ELR (cell line): ENCODE measurements around the gene GDF2.

Source experiments
- DNase-seq: peaks from one replicate; pipeline ENCODE4 v3.0.0-alpha.2; 2015; ENCODE audit warnings: low read depth

The GDF2 gene

DNA sequence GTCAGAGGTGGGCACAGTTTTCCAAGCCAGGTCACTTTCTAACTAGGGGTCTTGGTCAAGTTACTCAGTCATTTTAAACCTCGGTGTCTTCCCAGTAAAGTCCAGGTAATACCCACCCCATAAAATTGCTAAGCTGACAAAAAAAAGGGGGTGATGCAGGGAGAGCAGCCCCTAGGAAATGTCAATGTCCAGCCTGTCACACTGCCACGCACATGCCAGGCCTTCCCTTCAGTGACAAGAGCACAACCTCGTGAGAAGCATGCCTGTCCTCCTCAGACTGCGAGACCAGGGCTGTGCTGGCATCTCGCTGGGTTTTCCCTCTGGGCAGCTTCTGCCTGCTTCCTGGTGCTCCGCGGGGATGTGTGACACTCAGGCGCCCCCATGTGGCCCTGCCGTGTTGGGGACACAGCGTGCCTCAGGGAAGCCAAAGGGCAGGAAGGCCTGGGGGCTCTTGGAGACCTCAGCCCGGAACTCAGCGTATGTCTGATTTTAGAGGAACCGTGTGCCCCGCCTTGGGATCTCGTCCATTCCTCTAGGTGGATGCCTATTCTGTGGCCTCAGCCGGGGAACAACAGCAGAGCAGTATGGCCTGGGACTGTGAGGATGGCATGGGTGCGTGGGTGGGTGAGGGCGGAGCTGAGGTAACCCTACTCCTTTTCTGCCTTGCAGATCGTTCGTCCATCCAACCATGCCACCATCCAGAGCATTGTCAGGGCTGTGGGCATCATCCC lies 10.2 kb upstream of the GDF2 start:
- peak; percentile 81 for DNase-seq

DNA sequence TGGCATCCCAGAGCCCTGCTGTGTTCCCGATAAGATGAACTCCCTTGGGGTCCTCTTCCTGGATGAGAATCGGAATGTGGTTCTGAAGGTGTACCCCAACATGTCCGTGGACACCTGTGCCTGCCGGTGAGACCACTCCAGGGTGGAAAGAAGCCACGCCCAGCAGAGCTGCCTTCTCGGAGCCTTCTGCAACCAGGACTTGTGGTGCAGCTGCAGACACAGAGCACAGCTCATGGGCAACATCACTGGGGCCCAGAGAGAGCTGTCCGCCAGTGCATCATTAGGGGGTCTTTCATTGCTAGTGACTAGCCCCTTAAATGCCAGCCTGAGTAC lies 9.6 kb upstream of the GDF2 start:
- no peak for DNase-seq

DNA sequence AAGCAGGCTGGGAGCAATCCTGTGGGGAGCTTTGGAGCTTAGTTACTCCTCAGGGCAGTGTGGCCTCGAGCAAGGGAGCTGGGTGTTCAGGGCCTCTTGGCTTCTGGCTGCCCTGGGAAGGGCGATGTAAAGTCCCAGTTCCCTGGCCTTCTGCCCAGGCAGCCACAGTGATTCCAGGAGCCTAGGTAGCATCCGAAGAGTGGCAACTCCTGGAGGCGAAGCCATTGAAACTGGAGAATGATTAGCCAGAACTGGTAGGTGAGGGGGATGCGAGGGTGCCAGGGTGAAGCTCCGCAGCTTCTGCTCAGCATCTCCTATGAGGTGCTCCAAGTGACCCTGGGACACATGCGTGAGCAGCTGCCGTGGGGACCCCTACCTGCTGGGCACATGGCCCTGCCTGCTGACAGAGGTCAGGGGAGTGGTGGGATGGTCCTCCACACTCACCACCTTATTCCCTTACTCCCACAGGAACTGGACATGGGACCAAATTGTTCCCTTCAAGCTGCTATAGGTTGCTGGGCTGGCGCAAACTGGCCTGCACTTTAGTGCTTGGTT lies 7.8 kb upstream of the GDF2 start:
- DNase-seq: no peak

DNA sequence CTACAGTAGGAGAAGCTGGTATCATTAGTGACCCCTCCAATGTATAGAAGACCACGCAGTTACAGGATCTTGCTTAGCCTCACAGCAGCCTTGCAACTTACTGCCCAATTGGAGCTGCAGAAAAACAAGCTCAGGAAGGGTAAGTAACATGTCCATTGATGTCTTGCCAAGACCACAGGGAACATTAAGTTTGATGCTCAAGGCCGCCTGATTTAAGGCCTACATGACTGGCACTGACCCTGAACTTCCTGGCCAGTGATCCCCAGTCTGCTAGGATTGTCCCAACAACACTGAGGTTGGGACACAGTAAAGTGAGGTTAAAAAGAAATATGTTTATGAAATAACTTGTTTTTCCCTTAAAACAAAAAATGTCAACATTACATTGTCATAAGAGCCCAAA lies 6.8 kb upstream of the GDF2 start:
- DNase-seq: no peak

DNA sequence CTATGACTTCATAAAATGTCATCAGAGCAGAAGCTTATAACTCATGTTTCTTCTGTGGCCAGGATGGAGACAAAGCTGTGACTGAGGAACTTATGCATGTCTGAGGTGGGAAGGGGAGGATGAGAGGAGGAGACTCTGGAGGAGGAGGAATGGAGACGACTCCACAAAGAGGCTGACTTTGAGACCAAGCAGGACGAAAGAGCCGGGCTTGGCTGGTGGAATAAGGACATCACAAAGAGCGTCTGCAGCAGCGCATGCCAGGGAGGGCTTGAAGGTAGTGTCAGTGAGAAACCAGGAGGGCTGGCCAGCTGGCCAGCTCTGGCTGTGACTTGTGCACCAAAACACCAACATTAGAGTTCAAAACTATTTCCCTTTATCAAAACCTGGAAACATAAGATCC lies 6.1 kb upstream of the GDF2 start:
- no peak for DNase-seq

DNA sequence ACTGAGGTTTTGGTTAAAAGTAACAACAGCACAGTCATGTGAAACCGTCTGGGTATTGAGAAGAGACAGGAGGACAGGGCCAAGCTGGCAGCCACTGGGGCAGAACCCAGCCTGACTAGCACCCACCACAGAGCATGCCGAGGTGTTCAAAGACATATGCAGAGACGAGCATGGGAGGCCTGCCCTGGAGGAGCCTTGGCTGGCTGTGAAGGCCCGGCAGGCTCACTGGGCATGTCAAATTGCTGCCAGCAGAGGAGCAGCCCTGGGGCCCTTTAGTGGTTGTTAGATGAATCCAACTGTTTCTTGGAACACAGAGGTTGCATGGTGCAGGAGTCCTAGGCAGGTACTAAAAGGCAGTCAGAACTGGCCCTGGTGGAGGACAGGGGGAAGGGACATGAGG lies 5.0 kb upstream of the GDF2 start:
- DNase-seq: no peak

DNA sequence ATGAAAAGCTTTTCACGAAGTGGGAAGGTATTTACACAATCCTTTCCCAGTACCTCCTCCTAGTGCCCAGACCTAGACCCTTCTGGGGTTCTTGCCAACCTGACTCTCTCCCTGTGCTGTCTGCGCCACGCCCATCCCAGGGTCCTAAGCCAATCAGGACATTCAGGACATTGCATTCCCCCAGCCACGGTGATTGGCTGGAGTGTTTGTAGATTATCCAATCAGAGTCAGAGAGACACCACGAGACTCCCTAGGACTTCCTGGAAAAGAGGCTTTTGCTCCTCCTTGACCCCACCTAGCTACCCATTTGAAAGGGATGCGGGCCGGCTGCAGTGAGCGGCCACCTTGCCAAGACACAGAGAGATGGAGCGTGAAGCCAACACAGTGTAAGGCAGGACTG lies 3.5 kb upstream of the GDF2 start:
- peak; percentile 16 for DNase-seq

DNA sequence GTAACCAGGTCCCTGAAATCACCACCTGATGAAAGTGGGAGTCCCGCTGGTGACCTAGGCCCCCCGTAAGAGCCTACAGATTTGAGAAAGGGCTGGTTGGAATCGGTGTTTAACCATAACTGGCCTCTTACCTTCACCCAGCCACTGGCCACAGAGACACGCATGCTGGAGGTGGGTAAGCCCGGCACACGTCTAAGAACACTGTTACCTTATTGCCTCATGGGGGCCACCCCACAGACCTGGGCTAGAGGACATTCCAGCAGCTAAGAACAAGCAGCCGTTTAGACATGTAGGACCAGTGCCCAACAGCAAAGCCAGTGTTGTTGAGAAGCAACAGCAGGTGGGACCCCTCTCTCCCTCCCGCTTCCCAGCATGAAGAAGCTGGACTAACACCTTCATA lies 2.5 kb upstream of the GDF2 start:
- DNase-seq: no peak

DNA sequence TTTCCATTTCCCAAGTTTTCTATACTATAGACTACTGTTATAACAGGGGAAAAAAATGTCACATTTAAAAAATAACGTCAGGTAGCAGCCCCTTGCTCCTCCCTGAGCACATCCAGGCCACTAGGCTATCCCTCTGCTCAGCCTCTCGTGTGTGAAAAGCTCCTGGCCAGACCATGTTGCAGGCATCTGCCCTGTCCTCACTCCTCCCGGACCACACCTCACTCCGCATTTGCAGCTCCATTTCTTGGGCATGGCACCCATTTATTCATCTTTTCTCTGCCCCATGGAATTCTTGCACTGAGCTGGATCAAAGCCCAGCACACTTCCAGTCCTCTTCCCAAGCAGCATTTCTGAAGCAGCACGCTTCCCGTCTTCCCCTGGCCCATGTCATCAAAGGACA lies 1.4 kb upstream of the GDF2 start:
- no peak for DNase-seq

DNA sequence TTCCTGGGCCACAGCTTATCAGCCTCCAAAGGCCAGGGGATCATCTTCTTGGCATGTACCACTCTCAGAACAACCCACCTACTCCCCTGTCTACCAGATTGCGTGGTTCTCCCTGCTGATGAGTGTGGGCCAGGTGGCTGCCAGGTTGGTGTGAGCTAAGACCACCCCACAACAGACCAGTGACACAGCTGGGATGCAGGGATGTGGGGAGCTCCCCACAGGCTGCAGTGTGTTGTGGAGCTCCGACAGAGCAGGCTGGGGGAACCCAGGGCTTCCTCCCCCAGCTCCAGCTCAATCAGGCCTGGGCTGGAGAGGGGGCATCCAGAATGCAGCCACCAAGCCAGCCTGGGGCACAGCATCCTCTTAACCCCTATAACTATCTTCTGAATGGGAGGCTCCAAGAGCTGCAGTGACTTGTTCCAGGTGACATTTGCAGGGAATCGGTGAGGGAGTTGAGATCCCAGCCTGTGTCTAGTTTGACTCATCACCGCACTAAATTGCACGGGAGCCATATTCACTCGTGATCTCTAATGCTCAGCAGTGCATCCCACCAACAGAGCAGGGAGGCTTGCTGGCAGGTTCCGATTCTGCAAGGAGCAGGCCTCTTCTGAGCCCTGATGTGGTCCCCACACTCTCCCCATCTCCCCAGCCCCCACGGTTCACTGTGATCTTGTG lies 596 bp upstream of the GDF2 start:
- no peak for DNase-seq

DNA sequence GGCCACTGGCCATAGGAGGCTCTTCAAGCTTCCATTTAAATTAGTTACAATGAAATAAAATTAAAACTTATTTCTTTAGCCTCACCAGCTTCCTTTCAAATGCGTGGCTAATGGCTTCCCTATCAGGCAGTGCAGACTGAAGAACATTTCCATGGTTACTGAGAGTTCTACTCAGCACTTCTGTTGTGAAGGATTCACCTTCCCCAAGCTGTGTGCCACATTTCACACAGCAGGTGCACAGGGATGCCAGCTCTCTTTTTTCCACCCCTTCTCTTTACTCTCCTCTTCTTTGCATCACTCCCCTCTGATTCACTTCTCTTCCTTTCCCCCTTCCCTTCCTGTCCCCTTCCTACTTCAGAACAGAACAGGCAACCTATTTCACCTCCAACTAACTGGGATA lies 833 bp downstream of the GDF2 start:
- DNase-seq: no peak

DNA sequence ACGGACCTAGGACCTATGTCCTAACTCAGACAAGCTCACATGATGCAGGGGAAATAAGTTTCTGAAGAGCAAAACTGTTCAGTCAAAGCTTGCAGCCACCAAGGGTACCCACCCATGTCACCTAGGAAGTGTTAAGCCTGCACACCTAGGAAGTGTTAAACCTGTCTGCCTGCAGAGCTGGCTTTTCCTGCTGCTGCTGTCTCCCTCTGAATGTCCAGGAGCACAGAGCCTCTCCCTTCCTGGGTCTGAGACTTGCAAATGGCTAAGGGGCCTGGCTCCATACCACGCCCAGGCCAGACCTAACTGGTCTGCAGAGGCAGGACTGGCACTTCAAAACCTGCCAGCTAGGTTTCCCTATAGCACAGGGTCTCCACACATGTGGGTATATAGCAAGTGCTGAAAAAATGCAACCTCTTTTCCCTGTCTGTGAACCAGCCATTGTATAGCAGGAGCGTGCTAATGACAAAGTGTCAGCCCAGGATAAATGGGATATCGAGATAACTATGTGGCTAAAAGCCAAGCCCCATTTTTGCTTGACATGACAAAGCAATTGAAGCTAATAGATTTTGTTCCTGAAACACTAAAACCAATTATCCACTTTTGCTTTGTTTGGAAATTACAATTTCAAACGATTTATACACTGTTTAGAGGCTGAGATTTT lies 1.5 kb downstream of the GDF2 start:
- DNase-seq: no peak

DNA sequence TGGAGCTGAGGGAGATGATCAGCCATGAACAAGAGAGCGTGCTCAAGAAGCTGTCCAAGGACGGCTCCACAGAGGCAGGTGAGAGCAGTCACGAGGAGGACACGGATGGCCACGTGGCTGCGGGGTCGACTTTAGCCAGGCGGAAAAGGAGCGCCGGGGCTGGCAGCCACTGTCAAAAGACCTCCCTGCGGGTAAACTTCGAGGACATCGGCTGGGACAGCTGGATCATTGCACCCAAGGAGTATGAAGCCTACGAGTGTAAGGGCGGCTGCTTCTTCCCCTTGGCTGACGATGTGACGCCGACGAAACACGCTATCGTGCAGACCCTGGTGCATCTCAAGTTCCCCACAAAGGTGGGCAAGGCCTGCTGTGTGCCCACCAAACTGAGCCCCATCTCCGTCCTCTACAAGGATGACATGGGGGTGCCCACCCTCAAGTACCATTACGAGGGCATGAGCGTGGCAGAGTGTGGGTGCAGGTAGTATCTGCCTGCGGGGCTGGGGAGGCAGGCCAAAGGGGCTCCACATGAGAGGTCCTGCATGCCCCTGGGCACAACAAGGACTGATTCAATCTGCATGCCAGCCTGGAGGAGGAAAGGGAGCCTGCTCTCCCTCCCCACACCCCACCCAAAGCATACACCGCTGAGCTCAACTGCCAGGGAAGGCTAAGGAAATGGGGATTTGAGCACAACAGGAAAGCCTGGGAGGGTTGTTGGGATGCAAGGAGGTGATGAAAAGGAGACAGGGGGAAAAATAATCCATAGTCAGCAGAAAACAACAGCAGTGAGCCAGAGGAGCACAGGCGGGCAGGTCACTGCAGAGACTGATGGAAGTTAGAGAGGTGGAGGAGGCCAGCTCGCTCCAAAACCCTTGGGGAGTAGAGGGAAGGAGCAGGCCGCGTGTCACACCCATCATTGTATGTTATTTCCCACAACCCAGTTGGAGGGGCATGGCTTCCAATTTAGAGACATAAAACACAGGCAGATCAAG lies 3.3 kb downstream of the GDF2 start:
- no peak for DNase-seq

DNA sequence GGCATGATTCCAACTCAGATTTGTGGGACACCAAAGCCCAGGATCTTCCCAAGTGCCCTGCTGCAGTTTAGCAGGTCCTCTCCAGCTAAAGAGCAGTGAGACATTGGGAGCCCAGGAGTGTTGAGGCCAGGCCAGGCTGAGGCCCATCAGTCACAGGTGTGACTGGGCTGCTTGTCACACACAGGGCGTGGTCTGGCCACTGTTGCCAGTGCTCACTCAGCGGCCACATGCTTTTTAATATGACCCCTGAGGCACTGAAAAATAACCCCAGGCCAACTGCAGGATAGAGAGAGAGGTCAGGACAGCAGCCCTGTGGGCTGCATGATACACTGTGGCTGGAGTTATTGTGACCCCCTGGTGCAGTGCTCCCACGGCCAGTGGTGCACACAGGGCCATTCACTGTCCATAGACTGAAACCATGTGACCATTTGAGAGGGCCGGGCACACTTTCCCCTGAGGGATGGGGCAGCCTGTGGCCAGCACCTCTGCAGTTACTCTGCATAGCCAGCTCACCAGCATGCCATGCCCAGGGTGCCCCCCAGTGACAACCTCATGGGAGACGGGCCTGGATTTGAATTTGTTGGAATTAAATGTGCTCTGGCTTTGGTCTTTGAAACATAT lies 4.2 kb downstream of the GDF2 start:
- peak; percentile 7 for DNase-seq

DNA sequence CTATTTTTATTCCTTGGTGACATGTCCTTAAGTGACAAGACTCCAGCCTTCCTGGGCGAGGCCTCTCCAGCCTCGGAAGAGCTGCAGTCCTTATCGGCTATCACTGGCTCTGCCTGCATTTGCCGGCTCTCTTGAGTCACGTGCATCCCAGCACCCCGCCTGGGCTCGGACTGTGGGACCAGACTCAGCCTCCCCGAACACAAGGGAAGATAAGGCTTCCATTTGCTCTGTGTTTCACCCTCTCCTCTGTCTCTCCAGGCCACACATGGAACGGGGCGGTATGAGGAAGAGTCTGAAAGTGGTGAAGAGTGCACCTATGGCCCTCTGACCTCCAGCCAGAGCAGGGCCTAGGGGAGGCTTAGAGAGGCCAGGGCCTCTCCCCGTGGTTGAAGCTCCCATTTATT lies 4.7 kb downstream of the GDF2 start:
- no peak for DNase-seq

DNA sequence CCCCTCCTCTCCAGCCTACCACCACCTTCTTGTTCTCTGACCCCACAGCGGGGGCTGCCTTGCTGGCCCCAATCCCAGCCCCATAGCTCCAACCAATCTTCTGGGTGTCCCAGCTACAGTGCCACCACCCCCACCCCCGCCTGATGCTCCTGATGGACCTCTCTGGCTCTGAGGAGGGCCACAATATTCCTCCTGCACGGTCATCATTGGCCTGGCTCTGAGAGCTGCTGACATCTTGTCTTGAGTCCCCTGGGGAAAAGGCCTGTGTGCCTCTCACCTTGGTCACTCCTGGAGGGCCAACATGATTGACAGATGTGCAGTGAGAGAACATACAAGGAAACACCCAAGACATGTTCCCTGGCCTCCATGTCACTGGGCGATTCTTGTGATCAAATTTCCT lies 7.6 kb downstream of the GDF2 start:
- DNase-seq: no peak

DNA sequence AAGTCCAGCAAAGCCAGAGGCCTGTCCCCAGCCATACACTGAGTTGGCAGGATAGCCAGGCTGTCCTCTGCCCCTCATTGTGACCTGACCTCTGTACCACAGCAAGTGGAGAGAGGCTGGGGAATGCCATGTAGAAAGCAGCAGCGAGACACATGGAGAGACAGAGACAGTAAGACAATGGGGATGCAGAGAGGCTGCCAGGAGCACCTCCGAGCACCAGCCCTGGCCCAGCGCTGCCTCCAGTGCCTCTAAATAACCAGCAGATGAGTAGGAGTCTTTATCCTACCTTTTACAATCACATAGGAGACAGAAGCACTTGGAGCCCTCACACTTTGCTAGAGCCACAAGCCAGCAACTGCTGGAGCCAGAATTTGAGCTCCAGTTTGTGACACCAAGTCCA lies 8.1 kb downstream of the GDF2 start:
- DNase-seq: no peak

DNA sequence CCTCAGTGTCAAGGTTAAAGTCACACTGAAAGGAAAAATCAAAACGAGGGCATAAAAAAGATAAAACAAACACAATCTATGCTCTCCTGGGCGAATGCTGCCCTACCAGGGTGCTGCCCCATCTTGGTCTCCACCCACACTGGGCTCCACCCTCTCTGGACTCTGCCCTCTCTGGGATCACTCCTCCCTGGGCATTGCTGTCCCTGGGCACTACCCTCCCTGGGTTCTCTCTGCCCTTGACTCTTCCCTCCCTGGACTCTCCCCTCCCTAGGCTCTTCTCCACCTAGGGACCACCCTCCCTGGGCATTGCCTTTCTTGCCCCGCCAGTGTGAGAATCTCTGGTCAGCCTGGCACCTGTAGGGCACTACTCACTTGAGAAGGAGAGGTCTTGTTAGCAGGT lies 8.6 kb downstream of the GDF2 start:
- DNase-seq: no peak

DNA sequence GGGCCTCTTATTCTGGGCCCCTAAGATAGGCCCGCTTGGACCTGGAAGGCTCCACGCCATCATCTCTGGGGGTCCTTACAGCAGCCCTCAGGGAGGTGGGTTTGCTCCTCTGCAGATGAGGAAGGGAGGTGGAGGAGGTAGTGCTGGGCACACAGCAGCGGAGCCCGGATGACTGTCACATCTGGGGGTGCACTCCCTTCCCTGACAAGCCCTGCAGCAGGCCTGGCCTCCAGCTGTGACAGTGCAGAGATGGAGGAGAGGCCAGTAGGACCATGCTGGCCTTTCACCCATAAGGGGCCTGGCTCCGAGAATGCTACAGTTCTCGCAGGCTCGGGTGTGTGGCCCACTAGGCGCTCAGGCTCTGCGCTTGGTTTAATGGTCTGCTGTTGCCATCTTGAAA lies 9.2 kb downstream of the GDF2 start:
- DNase-seq: no peak

DNA sequence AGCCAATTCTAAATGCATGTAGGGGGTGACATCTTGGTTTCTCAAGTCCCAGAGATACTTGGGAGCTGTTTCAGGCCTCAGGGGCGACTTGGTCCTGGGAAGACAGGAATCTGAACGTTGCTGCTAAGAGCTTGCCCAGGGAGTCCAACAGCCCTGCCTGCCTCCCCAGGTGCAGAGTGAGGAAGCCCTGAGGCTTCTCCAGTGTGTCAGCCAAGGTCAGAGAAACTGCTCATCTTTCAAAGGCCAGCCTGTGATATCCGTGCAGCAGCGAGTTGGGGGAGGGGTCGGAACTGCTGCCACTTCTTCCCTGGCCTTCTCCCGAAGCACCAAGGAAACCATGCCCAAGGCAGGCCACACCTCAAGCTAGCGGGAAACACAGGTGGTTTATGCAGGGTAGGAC lies 9.7 kb downstream of the GDF2 start:
- DNase-seq: no peak

DNA sequence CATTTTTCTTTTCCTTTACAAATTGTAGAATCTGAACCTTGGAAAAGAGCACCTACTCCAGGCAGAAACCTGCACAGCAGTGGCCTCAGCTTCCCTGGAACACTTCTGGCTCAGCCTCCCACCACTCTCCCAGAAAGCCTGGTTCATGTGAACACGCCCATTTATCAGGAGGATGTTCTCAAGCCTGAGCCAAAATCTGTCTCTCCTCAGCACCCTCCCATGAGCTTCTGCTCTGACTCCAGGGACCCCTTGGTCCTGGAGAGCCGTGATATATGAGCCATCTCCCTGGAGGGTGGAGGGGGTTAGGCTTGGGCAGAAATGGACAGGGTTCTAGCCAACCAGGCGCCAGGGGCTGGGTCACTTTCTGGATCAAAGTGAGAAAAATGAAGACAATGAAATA lies 10.1 kb downstream of the GDF2 start:
- no peak for DNase-seq

DNA sequence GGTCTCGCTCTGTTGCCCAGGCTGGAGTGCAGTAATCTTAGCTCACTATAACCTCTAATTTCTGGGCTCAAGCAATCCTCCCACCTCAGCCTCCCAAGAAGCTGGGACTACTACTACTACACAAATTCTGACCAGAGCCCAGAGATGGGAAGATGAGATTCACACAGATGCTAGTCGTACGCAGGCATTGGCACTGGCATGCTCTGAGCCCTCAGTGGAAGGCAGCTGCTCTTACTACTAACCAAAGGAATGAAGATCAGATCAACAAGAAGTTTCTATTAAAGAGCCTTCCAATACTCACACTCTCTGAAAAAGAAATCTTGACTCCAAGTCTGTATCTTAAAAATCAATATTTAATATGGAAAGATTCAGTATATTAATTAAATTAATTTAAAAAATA lies 10.7 kb downstream of the GDF2 start:
- no peak for DNase-seq
